Stomach (tissue), 9 donors: ENCODE results near the gene SCAF4. TPM values are rescaled to one million over a fixed set of nuclear protein-coding genes. Genes with fewer than 3 reads are reported as not detected.

Experiments
- DNase-seq, 2 donors: peaks; one replicate each; pipeline versions ENCODE4 v3.0.0 to v3.0.0-alpha.2; 2013 to 2019
- H3K27ac ChIP-seq, 5 donors: fragments of 200-600 bp in 4 of 5; sonication (generic) in 4 of 5; one replicate each; pipeline ENCODE4 v1.5.1; 2013 to 2019; ENCODE audit warnings: mild to moderate bottlenecking in 1 of 5, moderate library complexity in 1 of 5
- H3K27me3 ChIP-seq, 3 donors: fragments of 200-600 bp; sonication (generic); one replicate each; pipeline ENCODE4 v1.5.1; 2017 to 2019; ENCODE audit warnings: mixed run types in 1 of 3
- H3K36me3 ChIP-seq, 4 donors: fragments of 200-600 bp; sonication (generic); 1 replicate in 3 of 4; 2 replicates in 1 of 4; pipeline ENCODE4 v1.5.1; 2016 to 2019
- H3K4me1 ChIP-seq, 4 donors: fragments of 200-600 bp; sonication (generic); one replicate each; pipeline ENCODE4 v1.5.1; 2016 to 2019
- H3K4me3 ChIP-seq, 4 donors: fragments of 200-600 bp; sonication (generic) in 3 of 4; one replicate each; pipeline ENCODE4 v1.5.1; 2016 to 2019; ENCODE audit warnings: mild to moderate bottlenecking in 1 of 4
- H3K9me3 ChIP-seq, 4 donors: fragments of 200-600 bp; sonication (generic); one replicate each; pipeline ENCODE4 v1.5.1; 2016 to 2019
- CTCF ChIP-seq, 7 experiments: fragments of 450-650 bp in 4 of 7; fragments of 200-600 bp in 3 of 7; sonication (generic) in 3 of 7; IDR thresholded peaks; one replicate each; pipeline ENCODE4 v1.5.1; 2016 to 2019; ENCODE audit warnings: antibody characterized with exemption in 7 of 7, control low read depth in 2 of 7, mild to moderate bottlenecking in 1 of 7
- EP300 ChIP-seq: sonication (generic); formaldehyde crosslinking; IDR thresholded peaks from one replicate; pipeline ENCODE4 v1.6.1; 2017; ENCODE audit warnings: antibody characterized with exemption
- POLR2A ChIP-seq, 4 donors: fragments of 450-650 bp; IDR thresholded peaks; one replicate each; pipeline ENCODE4 v1.6.1; 2016; ENCODE audit warnings: antibody characterized with exemption in 4 of 4, control low read depth in 2 of 4, mild to moderate bottlenecking in 1 of 4, moderate library complexity in 1 of 4
- POLR2AphosphoS5 ChIP-seq, 3 donors: sonication (generic); formaldehyde crosslinking; IDR thresholded peaks; one replicate each; pipeline ENCODE4 v1.6.1; 2016; ENCODE audit warnings: antibody characterized with exemption in 3 of 3
- WGBS, 5 donors: extraction: QIAGEN DNeasy Blood & Tissue Kit in 3 of 5; methylation state at CpG; one replicate each; pipeline versions ENCODE4 v1.1.5 to v1.1.7; 2013 to 2018; 5-methylcytosine and 5-hydroxymethylcytosine counted together
- intact Hi-C: fragments of 100-400 bp; cut with DNase I; formaldehyde crosslinking; loops from one replicate; pipeline ENCODE4 v1.15.1; 2023; ENCODE audit warnings: low total_unique reads
- polyA plus RNA-seq, 3 donors: library from polyadenylated mRNA; stranded (reverse); fragments of 200-250 nt; gene quantifications; one replicate each; pipeline ENCODE4 v1.2.3, GENCODE V29; 2013
- total RNA-seq, 5 donors: library from RNA; depleted of rRNA; stranded (reverse); fragments of >200 nt; gene quantifications; one replicate each; pipeline versions ENCODE4 v1.1.0 to v1.2.3, GENCODE V29; 2014 to 2016
- donor health status: healthy with polysubstance abuse.
- donor health status: Bipolar disorder and iron deficiency.
- donor health status: healthy.

The SCAF4 gene
- total and polyA plus RNA-seq, 8 donors = 5.4 to 34.4 (median 13.6) TPM

DNA sequence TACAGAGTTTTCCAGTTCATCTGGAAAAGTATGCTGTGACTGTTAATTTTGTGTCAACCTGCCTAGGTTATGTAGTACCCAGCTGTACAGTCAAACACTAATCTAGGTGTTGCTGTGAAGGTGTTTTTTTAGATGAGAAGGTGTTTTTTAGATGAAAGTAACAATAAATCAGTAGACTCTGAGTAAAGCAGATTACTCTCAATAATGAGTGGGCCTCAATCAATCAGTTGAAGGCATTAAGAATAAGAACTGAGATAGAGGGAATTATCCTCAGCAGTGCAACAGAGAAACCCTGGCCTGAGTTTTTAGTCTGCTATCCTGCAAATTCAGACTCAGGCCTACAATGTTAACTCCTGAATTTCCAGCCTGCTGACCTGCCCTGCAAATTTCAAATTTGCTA lies 33.5 kb downstream of the SCAF4 start:
- no peak for DNase-seq
- Histone ChIP-seq H3K9me3 (no peaks in the 10 kb centered on the region), H3K4me1 (no peaks in the 10 kb centered on the region), H3K36me3 (peaks cover 41 to 98% (median 96%) of the 10 kb centered on the region in 4 donors), H3K27ac (no peak overlapping the region), H3K27me3 (no peaks in the 10 kb centered on the region), H3K4me3 (no peak overlapping the region)
- TF ChIP-seq EP300 (no peak), POLR2A (IDR thresholded peaks at IDR 0.05) (no peak), CTCF (IDR thresholded peaks at IDR 0.05) (no peak), POLR2AphosphoS5 (IDR thresholded peaks at IDR 0.05) (no peak)
- intact Hi-C loops = no loop called here

DNA sequence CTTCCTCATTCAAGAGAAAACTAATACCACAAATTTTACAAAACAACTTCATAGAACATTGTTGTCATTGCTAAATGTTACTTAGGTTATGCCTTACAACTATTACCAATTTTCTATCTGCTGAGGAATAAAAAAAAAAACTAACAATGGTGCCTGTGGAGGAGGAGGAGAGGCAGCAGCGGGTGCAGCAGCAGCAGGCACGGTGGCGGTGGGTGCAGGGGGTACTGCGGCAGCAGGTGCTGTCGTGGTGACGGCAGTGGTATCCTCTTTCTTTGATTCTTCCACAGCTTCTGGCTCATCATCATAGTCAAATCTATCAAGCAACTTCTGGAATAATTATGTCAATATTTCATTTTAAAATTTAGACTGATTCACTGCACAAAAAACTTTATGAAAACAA lies 35.5 kb downstream of the SCAF4 start:
- Histone ChIP-seq H3K4me1 (no peaks in the 10 kb centered on the region), H3K36me3 (peaks cover 47 to 98% (median 96%) of the 10 kb centered on the region in 4 donors), H3K4me3 (no peak overlapping the region), H3K27ac (no peak overlapping the region), H3K9me3 (no peaks in the 10 kb centered on the region), H3K27me3 (no peaks in the 10 kb centered on the region)
- 89 to 98% (median 95%) methylated on average over 6 of the region's 6 CpGs for WGBS, 5 donors
- TF ChIP-seq CTCF (IDR thresholded peaks at IDR 0.05) = no peak
- TF ChIP-seq EP300 = no peak
- TF ChIP-seq POLR2AphosphoS5 (IDR thresholded peaks at IDR 0.05) = no peak
- no peak for TF ChIP-seq POLR2A (IDR thresholded peaks at IDR 0.05)
- DNase-seq = no peak
- intact Hi-C loops = no loop called here

DNA sequence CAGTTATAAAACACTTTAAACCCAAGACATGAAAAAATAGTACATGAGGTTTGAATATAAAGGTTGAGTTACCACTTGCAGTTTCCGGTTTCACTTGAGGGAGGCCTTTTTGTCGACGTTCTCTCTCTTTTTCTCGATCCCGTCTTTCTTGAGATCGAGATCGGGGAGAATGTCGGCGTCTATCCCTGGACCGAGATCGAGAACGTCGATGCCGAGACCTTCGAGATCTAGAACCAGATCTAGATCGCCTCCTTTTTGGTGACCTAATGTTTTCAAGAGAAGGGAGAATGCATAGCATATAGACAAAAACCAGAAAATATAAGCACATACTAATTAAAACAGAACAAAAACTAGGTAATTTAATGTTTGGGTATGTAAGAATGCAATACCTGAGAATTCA lies 38.7 kb downstream of the SCAF4 start:
- intact Hi-C loops = no loop called here

GRCh38 chr21:31688603-31689368 lies 43.1 kb downstream of the SCAF4 start:
- TF ChIP-seq POLR2A (IDR thresholded peaks at IDR 0.05) = no peak
- no peak for TF ChIP-seq CTCF (IDR thresholded peaks at IDR 0.05)
- TF ChIP-seq POLR2AphosphoS5 (IDR thresholded peaks at IDR 0.05) = no peak
- TF ChIP-seq EP300 = no peak
- Histone ChIP-seq H3K4me3 (no peak overlapping the region), H3K36me3 (peaks cover 43 to 100% (median 100%) of the 10 kb centered on the region in 4 donors), H3K9me3 (no peaks in the 10 kb centered on the region), H3K4me1 (no peaks in the 10 kb centered on the region), H3K27me3 (no peaks in the 10 kb centered on the region), H3K27ac (no peak overlapping the region)
- 92 to 96% (median 93%) methylated on average over 5 of the region's 5 CpGs for WGBS, 5 donors
- DNase-seq = no peak
- intact Hi-C loops = no loop called here

More for the DNA sequence above, 38.7 kb downstream of the SCAF4 start:
- no peak for DNase-seq
- Histone ChIP-seq H3K27me3 (no peaks in the 10 kb centered on the region), H3K36me3 (peaks cover 48 to 98% (median 97%) of the 10 kb centered on the region in 4 donors), H3K4me3 (no peak overlapping the region), H3K9me3 (no peaks in the 10 kb centered on the region), H3K4me1 (no peaks in the 10 kb centered on the region), H3K27ac (no peak overlapping the region)
- TF ChIP-seq POLR2AphosphoS5 (IDR thresholded peaks at IDR 0.05) (no peak), EP300 (no peak), CTCF (IDR thresholded peaks at IDR 0.05) (no peak), POLR2A (IDR thresholded peaks at IDR 0.05) (no peak)
- WGBS, 5 donors = 96 to 99% (median 98%) methylated on average over 16 of the region's 16 CpGs
